ENCODE data around the gene GPS1. TPM values are rescaled to one million over a fixed set of nuclear protein-coding genes. Genes with fewer than 3 reads are reported as not detected.
A peak's percentile ranks its signal among the peaks of the same experiment; 100 is the strongest.

The GPS1 gene
- total and polyA plus RNA-seq, 9 of the 15 experiments (the other 6 are each of a cell fraction or from before 2014, with no cell fraction given) = 3.1 to 167 (median 69.9) TPM

DNA sequence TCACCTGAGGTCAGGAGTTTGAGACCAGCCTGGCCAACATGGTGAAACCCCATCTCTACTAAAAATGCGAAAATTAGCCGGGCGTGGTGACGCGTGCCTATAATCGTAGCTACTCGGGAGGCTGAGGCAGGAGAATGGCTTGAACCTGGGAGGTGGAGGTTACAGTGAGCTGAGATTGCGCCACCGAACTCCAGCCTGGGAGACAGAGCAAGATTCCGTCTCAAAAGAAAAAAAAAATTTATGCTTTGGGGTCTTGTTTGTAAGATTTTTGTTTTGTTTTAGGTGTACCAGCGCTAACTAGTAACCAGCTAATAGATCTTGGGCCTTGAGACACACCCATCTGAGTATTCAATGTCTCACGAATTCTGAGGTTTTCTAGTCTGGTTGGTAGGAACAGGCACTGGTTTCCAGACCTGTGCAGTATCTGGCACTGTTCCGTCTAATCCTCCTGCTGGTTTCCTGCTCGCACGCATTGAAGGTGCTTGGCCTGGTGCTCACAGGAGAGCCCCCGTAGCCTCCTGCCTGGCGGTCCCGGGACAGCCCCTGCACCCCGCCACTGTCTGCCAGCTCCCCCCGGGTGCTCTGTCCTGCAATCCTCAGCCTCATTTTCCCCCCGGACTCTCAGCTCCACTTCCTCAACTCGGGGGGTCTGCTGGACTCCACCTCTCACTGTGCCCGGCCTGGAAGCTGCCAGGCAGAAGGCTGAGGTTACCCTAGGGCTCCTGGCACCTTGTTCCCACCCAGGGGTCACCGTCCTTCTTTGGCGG lies 24.5 kb downstream of the GPS1 start (continued):
- TF ChIP-seq, protein P1, sequence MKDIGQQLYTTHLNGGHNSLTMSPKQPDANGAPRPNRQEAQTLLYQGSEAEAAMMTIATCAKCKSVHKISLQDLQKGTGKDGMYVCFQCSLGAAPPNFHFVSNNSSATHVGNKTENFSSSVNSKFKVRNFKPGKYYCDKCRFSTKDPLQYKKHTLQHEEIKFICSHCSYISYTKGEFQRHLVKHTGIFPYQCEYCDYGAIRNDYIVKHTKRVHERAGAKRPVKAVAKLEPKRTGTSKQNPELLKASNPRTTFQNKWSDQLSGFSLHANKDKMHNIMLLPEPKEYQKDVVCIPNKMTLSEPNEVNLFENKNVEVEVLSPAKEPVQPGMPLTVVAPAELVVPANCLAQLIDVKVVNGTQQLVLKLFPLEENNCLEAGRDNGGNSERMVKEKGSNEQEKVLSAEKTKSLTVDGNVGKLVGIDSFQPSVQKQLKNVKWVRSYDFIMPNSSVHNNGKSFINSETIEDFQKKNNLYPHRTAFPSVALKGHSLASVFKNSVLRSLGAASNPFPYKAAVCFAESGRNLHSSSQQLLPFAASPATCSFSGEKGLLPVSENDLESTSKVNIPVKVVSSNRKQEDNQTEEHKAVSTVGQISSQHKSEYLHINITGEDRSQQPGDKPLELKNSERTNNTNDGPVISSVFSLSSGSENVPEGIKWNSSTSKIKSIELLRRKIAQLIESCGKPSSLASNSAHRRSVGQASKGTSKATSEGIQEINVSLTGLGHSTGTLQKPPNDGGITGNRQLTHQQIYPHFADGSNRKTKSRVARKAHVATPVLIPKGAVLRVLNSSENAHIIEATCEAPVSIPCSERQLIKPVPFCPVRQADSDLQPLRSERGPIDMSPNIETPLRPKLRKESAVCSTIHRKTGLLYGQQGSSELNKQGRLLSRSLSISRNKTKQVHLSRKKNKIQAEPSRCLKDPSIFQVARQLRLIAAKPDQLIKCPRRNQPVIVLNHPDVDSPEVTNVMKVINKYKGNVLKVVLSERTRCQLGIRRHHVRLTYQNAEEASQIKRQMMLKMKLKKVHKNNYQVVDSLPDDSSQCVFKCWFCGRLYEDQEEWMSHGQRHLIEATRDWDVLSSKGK (CRISPR knock-in tag; IDR thresholded peaks at IDR 0.05) = no peak
- TF ChIP-seq, protein P2, sequence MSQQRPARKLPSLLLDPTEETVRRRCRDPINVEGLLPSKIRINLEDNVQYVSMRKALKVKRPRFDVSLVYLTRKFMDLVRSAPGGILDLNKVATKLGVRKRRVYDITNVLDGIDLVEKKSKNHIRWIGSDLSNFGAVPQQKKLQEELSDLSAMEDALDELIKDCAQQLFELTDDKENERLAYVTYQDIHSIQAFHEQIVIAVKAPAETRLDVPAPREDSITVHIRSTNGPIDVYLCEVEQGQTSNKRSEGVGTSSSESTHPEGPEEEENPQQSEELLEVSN (IDR thresholded peaks at IDR 0.05; ENCODE audit: borderline replicate concordance in 1 of 2, extremely low read depth in 1 of 2, insufficient read depth in 1 of 2, insufficient read length in 1 of 2, low read depth in 1 of 2, low read length in 1 of 2, poor library complexity in 1 of 2, severe bottlenecking in 1 of 2) = no peak
- TF ChIP-seq SOX6 (IDR thresholded peaks at IDR 0.05) (no peak), CHD2 (IDR thresholded peaks at IDR 0.05; ENCODE audit: low read depth, low read length) (peak; percentile 7; the same call in 1 of the 2 replicates), CEBPB (tag; IDR thresholded peaks at IDR 0.05) (0 out of 2 replicates have a peak, but pooled peaks have one; percentile 40), ERF (CRISPR knock-in tag; IDR thresholded peaks at IDR 0.05) (no peak), TARDBP (IDR thresholded peaks at IDR 0.05) (no peak), POLR2AphosphoS5 (IDR thresholded peaks at IDR 0.05; ENCODE audit: control insufficient read depth, insufficient read depth, low read depth, low read length) (peak; percentile 62; the same call in 1 of the 2 replicates), RAD21 (CRISPR knock-in tag; conservative IDR thresholded peaks at IDR 0.05 in 1 of 2, IDR thresholded peaks at IDR 0.05 in 1 of 2) (no peak), ZNF780A (CRISPR knock-in tag; IDR thresholded peaks at IDR 0.05) (no peak), PHF20 (IDR thresholded peaks at IDR 0.05; ENCODE audit: partially characterized antibody) (no peak), HDAC6 (IDR thresholded peaks at IDR 0.05; ENCODE audit: low read depth, low read length) (no peak)
- TF ChIP-seq, protein P3, sequence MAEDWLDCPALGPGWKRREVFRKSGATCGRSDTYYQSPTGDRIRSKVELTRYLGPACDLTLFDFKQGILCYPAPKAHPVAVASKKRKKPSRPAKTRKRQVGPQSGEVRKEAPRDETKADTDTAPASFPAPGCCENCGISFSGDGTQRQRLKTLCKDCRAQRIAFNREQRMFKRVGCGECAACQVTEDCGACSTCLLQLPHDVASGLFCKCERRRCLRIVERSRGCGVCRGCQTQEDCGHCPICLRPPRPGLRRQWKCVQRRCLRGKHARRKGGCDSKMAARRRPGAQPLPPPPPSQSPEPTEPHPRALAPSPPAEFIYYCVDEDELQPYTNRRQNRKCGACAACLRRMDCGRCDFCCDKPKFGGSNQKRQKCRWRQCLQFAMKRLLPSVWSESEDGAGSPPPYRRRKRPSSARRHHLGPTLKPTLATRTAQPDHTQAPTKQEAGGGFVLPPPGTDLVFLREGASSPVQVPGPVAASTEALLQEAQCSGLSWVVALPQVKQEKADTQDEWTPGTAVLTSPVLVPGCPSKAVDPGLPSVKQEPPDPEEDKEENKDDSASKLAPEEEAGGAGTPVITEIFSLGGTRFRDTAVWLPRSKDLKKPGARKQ (CRISPR knock-in tag; IDR thresholded peaks at IDR 0.05) = no peak
- TF ChIP-seq, protein P4, sequence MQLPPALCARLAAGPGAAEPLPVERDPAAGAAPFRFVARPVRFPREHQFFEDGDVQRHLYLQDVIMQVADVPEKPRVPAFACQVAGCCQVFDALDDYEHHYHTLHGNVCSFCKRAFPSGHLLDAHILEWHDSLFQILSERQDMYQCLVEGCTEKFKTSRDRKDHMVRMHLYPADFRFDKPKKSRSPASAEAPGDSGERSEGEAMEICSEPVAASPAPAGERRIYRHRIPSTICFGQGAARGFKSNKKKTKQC (CRISPR knock-in tag; IDR thresholded peaks at IDR 0.05) = no peak
- TF ChIP-seq, protein P5, sequence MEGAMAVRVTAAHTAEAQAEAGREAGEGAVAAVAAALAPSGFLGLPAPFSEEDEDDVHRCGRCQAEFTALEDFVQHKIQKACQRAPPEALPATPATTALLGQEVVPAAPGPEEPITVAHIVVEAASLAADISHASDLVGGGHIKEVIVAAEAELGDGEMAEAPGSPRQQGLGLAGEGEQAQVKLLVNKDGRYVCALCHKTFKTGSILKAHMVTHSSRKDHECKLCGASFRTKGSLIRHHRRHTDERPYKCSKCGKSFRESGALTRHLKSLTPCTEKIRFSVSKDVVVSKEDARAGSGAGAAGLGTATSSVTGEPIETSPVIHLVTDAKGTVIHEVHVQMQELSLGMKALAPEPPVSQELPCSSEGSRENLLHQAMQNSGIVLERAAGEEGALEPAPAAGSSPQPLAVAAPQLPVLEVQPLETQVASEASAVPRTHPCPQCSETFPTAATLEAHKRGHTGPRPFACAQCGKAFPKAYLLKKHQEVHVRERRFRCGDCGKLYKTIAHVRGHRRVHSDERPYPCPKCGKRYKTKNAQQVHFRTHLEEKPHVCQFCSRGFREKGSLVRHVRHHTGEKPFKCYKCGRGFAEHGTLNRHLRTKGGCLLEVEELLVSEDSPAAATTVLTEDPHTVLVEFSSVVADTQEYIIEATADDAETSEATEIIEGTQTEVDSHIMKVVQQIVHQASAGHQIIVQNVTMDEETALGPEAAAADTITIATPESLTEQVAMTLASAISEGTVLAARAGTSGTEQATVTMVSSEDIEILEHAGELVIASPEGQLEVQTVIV (CRISPR knock-in tag; IDR thresholded peaks at IDR 0.05; ENCODE audit: borderline replicate concordance) = no peak

All from K562 (cell line).